CD4-positive, alpha-beta T cell treated with Interleukin-10 for 1 hour (primary cell): Measurements from ENCODE around the gene SLC31A2.
A peak's percentile ranks its signal among the peaks of the same experiment; 100 is the strongest.

ENCODE experiments used
- DNase-seq: peaks from one replicate; pipeline ENCODE4 v3.0.0-alpha.2; 2020

Gene SLC31A2

DNA sequence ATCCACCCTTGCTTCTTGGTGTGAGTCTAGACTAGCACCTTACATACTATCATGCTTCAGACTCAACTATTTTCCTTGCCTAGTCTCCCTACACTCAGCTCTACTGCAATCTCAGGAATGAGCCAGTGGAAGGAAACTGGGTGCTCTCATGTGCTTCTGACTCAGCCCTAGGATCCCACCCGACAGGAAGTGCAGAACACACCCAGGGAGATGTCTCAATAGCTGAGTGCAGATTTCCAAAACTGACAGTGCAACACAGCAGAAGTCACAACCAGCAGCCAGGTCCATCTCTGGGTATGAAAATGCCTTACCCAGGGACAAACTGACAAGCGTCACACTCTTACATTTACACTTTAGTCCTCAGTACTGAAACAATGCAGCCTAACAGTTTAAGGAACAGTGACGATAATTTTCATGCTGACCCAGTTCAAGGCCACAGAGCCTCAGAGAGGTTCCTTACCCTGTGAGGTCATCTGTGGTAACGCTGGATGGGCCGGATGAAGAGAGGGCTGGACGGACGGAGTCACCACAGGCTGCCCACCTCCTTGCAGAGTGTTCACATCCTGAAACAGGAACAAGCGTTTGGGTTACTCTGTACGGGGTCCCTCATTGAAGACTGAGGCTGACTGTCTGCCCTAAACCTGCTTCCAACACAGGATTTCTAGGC lies 37.3 kb downstream of the SLC31A2 start:
- DNase-seq = peak; percentile 10

DNA sequence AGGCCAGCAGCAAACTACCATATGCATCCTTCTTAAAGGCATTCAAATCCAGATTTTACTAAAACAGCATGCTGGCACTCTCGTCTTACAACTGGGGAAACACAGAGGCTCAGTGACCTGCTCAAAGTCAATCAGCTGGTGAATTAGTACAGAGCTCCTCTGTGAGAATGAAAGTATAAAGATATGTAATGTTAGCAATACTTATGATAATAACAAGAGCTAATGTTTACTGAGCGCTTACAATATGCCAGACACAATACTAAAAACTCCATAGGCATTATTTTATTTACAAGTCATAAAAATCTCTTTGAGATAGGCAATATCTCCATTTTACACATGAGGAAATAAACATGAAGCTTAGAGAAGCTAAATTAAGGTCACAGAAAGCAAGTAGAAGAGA lies 41.6 kb downstream of the SLC31A2 start:
- no peak for DNase-seq

DNA sequence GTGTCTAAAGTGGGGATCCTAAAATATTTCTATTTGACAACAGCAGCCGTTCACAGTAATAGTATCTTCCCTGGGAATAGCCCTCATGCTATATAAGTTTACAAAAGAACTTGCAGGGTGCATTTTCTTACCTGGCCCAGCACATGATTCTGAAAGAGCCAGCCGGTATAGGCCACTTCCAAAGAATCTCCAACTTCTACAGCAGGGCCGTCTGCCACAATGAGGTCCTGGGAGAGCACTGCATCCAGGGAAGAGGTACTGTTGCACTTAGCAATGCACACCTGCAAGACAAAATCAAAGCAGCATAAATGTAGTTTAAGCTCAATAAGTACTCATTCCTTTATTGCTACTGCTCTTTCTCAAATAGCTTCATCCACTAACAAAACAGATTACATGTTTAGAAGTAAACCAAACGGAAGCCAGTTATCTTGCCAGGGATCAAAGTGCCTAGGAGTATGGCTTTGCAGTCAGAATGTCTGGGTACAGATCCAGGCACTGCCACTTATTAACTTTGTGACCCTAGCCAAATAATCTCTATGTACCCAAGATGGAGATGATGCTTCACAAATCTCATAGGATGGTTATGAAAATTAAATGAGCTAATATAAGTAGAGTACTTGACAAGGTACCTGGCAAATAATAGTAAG lies 49.0 kb downstream of the SLC31A2 start:
- no peak for DNase-seq

DNA sequence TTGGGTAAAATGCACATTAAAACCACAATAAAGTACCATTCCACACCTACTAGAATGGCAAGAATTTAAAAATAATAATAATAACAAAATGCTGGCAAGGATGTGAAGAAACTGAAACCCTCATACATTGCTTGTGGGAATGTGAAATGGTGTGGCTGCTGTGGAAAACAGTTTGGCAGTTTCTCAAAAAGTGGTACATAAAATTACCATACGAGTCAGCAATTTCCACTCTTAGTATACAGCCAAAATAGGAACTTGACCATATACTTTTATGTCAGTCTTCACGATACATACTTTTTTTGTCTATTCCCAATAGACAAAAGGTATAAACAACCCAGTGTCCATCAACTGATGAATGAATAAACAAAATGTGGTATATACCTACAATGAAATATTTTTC lies 54.6 kb downstream of the SLC31A2 start:
- DNase-seq = no peak

DNA sequence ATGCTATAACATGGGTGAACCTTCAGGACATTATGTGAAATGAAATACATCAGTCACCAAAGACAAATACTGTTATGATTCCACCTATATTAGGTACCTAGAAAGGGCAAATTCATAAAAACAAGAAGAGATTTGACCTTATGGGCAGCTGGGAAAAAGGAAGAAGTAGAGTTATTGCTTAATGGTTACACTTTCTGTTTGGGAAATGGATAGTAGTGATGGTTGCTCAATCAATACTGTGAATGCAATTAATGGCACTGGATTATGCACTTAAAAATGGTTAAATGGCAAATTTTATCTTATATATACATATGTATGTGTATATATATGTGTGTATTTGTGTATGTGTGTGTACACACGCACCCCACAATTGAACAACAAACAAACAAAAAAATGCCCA lies 55.1 kb downstream of the SLC31A2 start:
- DNase-seq = no peak

DNA sequence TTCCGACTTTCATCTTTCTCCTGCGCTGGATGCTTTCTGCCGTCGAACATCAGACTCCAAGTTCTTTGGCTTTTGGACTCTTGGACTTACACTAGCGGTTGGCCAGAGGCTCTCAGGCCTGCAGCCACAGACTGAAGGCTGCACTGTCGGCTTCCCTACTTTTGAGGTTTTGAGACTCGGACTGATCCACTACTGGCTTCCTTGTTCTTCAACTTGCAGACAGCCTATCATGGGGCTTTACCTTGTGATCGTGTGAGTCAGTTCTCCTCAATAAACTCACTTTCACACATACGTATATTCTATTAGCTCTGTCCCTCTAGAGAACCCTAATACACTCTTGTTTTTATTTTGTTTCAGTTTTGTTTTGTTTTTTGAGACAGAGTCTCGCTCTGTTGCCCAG lies 60.0 kb downstream of the SLC31A2 start:
- no peak for DNase-seq
